PC-9 (cell line): ENCODE data around the gene CAMTA1.

Experiments
- EZH2 ChIP-seq: fragments of 200-600 bp; sonication (generic); IDR thresholded peaks from 2 replicates; pipeline ENCODE4 v1.8.0; 2017; ENCODE audit warnings: antibody characterized with exemption, low read depth
- TF ChIP-seq, protein P1 (sequence below): fragments of 200-600 bp; sonication (generic); conservative IDR thresholded peaks from 2 replicates; pipeline ENCODE4 v1.6.1; 2017; ENCODE audit warnings: mixed run types, antibody characterized with exemption, mild to moderate bottlenecking, moderate library complexity

DNA sequence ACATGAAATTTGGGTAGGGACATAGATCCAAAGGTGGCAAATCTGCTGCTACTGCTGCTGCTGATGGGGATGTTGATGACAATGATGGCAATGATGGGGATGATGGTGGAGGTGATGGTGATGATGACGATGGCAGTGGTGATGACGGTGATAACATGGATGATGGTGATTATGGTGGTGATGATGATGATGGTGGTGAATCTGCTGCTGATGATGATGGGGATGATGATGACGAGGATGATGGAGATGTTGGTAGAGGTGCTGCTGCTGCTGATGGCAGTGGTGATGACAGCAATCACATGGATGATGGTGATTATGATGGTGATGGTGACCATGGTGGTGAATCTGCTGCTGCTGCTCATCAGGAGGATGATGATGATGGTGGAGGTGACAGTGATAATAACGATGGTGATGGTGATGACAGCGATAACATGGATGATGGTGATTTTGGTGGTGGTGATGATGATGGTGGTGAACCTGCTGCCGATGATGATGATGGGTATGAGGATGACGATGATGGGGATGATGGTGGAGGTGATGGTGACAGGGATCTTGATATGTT lies 644.9 kb downstream of the CAMTA1 start:
- TF ChIP-seq, protein P1, sequence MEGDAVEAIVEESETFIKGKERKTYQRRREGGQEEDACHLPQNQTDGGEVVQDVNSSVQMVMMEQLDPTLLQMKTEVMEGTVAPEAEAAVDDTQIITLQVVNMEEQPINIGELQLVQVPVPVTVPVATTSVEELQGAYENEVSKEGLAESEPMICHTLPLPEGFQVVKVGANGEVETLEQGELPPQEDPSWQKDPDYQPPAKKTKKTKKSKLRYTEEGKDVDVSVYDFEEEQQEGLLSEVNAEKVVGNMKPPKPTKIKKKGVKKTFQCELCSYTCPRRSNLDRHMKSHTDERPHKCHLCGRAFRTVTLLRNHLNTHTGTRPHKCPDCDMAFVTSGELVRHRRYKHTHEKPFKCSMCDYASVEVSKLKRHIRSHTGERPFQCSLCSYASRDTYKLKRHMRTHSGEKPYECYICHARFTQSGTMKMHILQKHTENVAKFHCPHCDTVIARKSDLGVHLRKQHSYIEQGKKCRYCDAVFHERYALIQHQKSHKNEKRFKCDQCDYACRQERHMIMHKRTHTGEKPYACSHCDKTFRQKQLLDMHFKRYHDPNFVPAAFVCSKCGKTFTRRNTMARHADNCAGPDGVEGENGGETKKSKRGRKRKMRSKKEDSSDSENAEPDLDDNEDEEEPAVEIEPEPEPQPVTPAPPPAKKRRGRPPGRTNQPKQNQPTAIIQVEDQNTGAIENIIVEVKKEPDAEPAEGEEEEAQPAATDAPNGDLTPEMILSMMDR, result no peak
- no peak for TF ChIP-seq EZH2
